GM12878 (cell line): ENCODE results near the gene SLC35E2B. TPM values are rescaled to one million over a fixed set of nuclear protein-coding genes. Genes with fewer than 3 reads are reported as not detected.

Source experiments
- ATAC-seq: fragments of 200-7000 bp; cut with Tn5 transposase; 3 replicates; pipeline ENCODE4 v1.9.1; 2020; ENCODE audit warnings: mild to moderate bottlenecking, moderate library complexity
- BruUV-seq: library from RNA; stranded (reverse); fragments of 400-500 nt; replicated peaks from 2 replicates; lab custom pipeline; 2021; lab: Mats Ljungman, UMichigan
- CTCF ChIA-PET: fragments of 300-600 bp; sonication (Branson Sonifier 250); formaldehyde crosslinking; extraction: SDS; loops from one replicate; lab custom pipeline; 2021; ENCODE audit warnings: inconsistent platforms; lab: Yijun Ruan, JAX
- POLR2A ChIA-PET: fragments of 350-600 bp; formaldehyde crosslinking; extraction: SDS; loops from one replicate; lab custom pipeline; 2021; ENCODE audit warnings: inconsistent platforms; lab: Charles Lee
- RAD21 ChIA-PET: fragments of 300-600 bp; sonication (Branson Sonifier 250); formaldehyde crosslinking; loops from one replicate; lab custom pipeline; 2023; ENCODE audit warnings: antibody characterized with exemption; ENCODE audit not compliant: unreplicated experiment; lab: Charles Lee
- SMC1A ChIA-PET: fragments of 300-600 bp; sonication (Branson Sonifier 250); formaldehyde crosslinking; loops from one replicate; lab custom pipeline; 2023; ENCODE audit not compliant: unreplicated experiment, uncharacterized antibody; lab: Charles Lee
- DNase-seq: peaks from one replicate; pipeline ENCODE4 v3.0.0-alpha.2; 2011; ENCODE audit warnings: low read depth, low spot score
- FAIRE-seq: peaks from 3 replicates; lab custom pipeline; 2011; peaks lifted over from hg19 to GRCh38; lab: Jason Lieb, UNC
- H2AFZ ChIP-seq: 2 replicates; pipeline ENCODE4 v1.6.0; 2011; ENCODE audit warnings: low read depth, low read length, control low read depth; ENCODE audit not compliant: control insufficient read depth
- H3K27ac ChIP-seq: 2 replicates; pipeline ENCODE4 v1.5.1; 2011; ENCODE audit warnings: control low read depth; ENCODE audit not compliant: control insufficient read depth, insufficient read depth
- H3K27me3 ChIP-seq, 2 experiments: replicated peaks in 1 of 2; 2 replicates each; pipeline versions ENCODE4 v1.6.0 to v1.6.1; 2011; ENCODE audit warnings: low read length in 1 of 2; ENCODE audit not compliant: control insufficient read depth in 2 of 2, insufficient read depth in 2 of 2
- H3K36me3 ChIP-seq, 2 experiments: 2 replicates each; pipeline ENCODE4 v1.5.1; 2011; ENCODE audit warnings: low read length in 1 of 2; ENCODE audit not compliant: control insufficient read depth in 2 of 2, insufficient read depth in 2 of 2
- H3K4me1 ChIP-seq: 2 replicates; pipeline ENCODE4 v1.6.1; 2011; ENCODE audit warnings: mild to moderate bottlenecking, low read length, moderate library complexity, mixed read lengths; ENCODE audit not compliant: control insufficient read depth, insufficient read depth
- H3K4me2 ChIP-seq: 2 replicates; pipeline ENCODE4 v1.6.0; 2011; ENCODE audit warnings: control low read depth; ENCODE audit not compliant: control insufficient read depth, insufficient read depth
- H3K4me3 ChIP-seq: fragments of 200-600 bp; sonication (generic); 2 replicates; pipeline ENCODE4 v1.5.1; 2016
- H3K79me2 ChIP-seq: 2 replicates; pipeline ENCODE4 v1.6.0; 2011; ENCODE audit warnings: low read length; ENCODE audit not compliant: control insufficient read depth, insufficient read depth
- H3K9ac ChIP-seq: 2 replicates; pipeline ENCODE4 v1.8.0; 2011; ENCODE audit warnings: low read length, control low read depth, mixed read lengths; ENCODE audit not compliant: control insufficient read depth, insufficient read depth
- H3K9me3 ChIP-seq: replicated peaks from 3 replicates; pipeline ENCODE4 v1.5.1; 2011; ENCODE audit warnings: mild to moderate bottlenecking, low read length; ENCODE audit not compliant: control insufficient read depth, insufficient read depth
- H4K20me1 ChIP-seq: 2 replicates; pipeline ENCODE4 v1.6.0; 2011; ENCODE audit not compliant: control insufficient read depth, insufficient read depth
- CHD1 ChIP-seq: IDR thresholded peaks from 2 replicates; pipeline ENCODE4 v1.6.1; 2012; ENCODE audit warnings: low read depth, low read length, improper control_type of control experiment
- IRF3 ChIP-seq: fragments of 450-650 bp; IDR thresholded peaks from 2 replicates; pipeline ENCODE4 v1.6.1; 2014; ENCODE audit warnings: mild to moderate bottlenecking
- KDM1A ChIP-seq: fragments of 200-600 bp; sonication (generic); IDR thresholded peaks from 2 replicates; pipeline ENCODE4 v1.6.1; 2016; ENCODE audit warnings: borderline replicate concordance
- KLF5 ChIP-seq: fragments of 450-650 bp; IDR thresholded peaks from 2 replicates; pipeline ENCODE4 v1.6.1; 2014; ENCODE audit warnings: mild to moderate bottlenecking; ENCODE audit not compliant: partially characterized antibody
- LARP7 ChIP-seq: fragments of 450-650 bp; IDR thresholded peaks from 2 replicates; pipeline ENCODE4 v1.6.1; 2017; ENCODE audit warnings: mild to moderate bottlenecking
- MAX ChIP-seq: IDR thresholded peaks from 2 replicates; pipeline ENCODE4 v1.6.1; 2012; ENCODE audit warnings: low read depth, low read length, improper control_type of control experiment
- PAX5 ChIP-seq: IDR thresholded peaks from 2 replicates; pipeline ENCODE4 v1.6.1; 2011; ENCODE audit warnings: low read depth, low read length, borderline replicate concordance
- SRF ChIP-seq, 2 experiments: IDR thresholded peaks; 2 replicates each; pipeline ENCODE4 v1.6.1; 2011; ENCODE audit warnings: low read depth in 2 of 2, low read length in 2 of 2, mild to moderate bottlenecking in 1 of 2, moderate library complexity in 1 of 2
- USF2 ChIP-seq: IDR thresholded peaks from 2 replicates; pipeline ENCODE4 v1.6.1; 2011; ENCODE audit warnings: low read depth, low read length, improper control_type of control experiment, borderline replicate concordance
- ZNF217 ChIP-seq: fragments of 450-650 bp; IDR thresholded peaks from 2 replicates; pipeline ENCODE4 v1.6.1; 2017; ENCODE audit warnings: antibody characterized with exemption, mild to moderate bottlenecking
- ZNF274 ChIP-seq: IDR thresholded peaks from one replicate; pipeline ENCODE4 v1.8.0; 2011; ENCODE audit not compliant: insufficient read length, insufficient read depth
- WGBS: methylation state at CpG from one replicate; pipeline ENCODE4 v1.1.6; 2016; ENCODE audit warnings: low lambda C conversion rate; ENCODE audit not compliant: insufficient replicate concordance, insufficient coverage; ENCODE audit errors: missing lambda C conversion rate; 5-methylcytosine and 5-hydroxymethylcytosine counted together
- in situ Hi-C: fragments of 300-500 bp; cut with MboI; formaldehyde crosslinking; loops from 9 replicates; pipeline ENCODE4 v1.14.3; 2018; ENCODE audit warnings: mixed read lengths
- intact Hi-C: fragments of 100-400 bp; cut with micrococcal nuclease; formaldehyde crosslinking; loops from one replicate; pipeline ENCODE4 v1.14.2; 2022; ENCODE audit not compliant: unreplicated experiment
- polyA plus RNA-seq, 11 experiments: library from polyadenylated mRNA; depleted of rRNA in 4 of 11; unstranded in 6 of 11; stranded (reverse) in 5 of 11; fragments of >200 nt; fragmentation: Nextera tagmentation in 4 of 11; fragmentation: Illumina TruSeq in 1 of 11; extraction: Ambion mirVana in 4 of 11; extraction: Trizol in 1 of 11; gene quantifications; 1 replicate in 1 of 11; 2 replicates in 10 of 11; pipeline versions ENCODE4 v1.2.1 to v1.2.3, GENCODE V29; 2011 to 2016; ENCODE audit warnings: inconsistent platforms in 2 of 11, missing spikeins in 2 of 11, low read depth in 1 of 11
- total RNA-seq, 4 experiments: library from RNA; depleted of rRNA in 3 of 4; stranded (reverse); fragments of >200 nt in 3 of 4; fragmentation: Illumina TruSeq in 1 of 4; extraction: Trizol in 1 of 4; gene quantifications; 2 replicates each; pipeline versions ENCODE4 v1.2.1 to v1.2.3, GENCODE V29; 2013 to 2021

Gene SLC35E2B
- total and polyA plus RNA-seq, 10 of the 15 experiments (the other 5 are each of a cell fraction or from before 2014, with no cell fraction given): 2.6 to 36.7 (median 18.6) TPM

GRCh38 chr1:1684031-1684681 lies 8.4 kb downstream of the SLC35E2B start:
- Histone ChIP-seq H3K79me2 (peaks cover 17% of the 10 kb centered on the region), H3K4me2 (no peak overlapping the region), H3K4me1 (peaks cover 3% of the 10 kb centered on the region), H3K9ac (no peak overlapping the region), H3K27ac (no peak overlapping the region), H3K36me3 (peaks cover 0 to 6% of the 10 kb centered on the region in 2 experiments; a peak in 1 of 4 replicates), H3K9me3 (no peaks in the 10 kb centered on the region), H2AFZ (no peak overlapping the region), H3K27me3 (no peaks in the 10 kb centered on the region)
- SMC1A ChIA-PET: no interaction called here
- ATAC-seq: no peak
- POLR2A ChIA-PET: no interaction called here
- intact Hi-C loops (no loop called here), in situ Hi-C loops (no loop called here)
- CTCF ChIA-PET: no interaction called here
- TF ChIP-seq PAX5 (no peak), CHD1 (no peak), IRF3 (no peak), KDM1A (no peak), SRF (IDR thresholded peaks at IDR 0.05; ENCODE audit: low read depth in 2 of 2, low read length in 2 of 2) (no peak), USF2 (no peak), KLF5 (no peak), LARP7 (no peak), MAX (no peak), ZNF217 (no peak), ZNF274 (no peak)
- TF ChIP-seq, all 136 proteins: peak for 0
- WGBS: 95% methylated on average over 28 of the region's 28 CpGs
- no peak for DNase-seq
- no TSS peak for BruUV-seq
- FAIRE-seq: no peak
- RAD21 ChIA-PET: no interaction called here
- Histone ChIP-seq H3K4me3 (no peak overlapping the region), H4K20me1 (no peaks in the 10 kb centered on the region)
